NCI-H2029 (cell line): ENCODE measurements around the gene ALCAM.
"Not testable (repeated sequence)": the region's sequence is repeated elsewhere in the genome, so short reads cannot be mapped to it uniquely, and the experiment has no call there.

ENCODE experiments used
- DNase-seq: peaks from one replicate; lab custom pipeline; 2025; lab: John Stamatoyannopoulos, UW

The ALCAM gene

GRCh38 chr3:105388176-105388575 lies 21.5 kb downstream of the ALCAM start:
- no peak for DNase-seq

GRCh38 chr3:105389759-105390158 lies 23.1 kb downstream of the ALCAM start:
- not testable (repeated sequence) for DNase-seq

GRCh38 chr3:105392598-105392997 lies 25.9 kb downstream of the ALCAM start:
- DNase-seq: not testable (repeated sequence)

GRCh38 chr3:105394177-105394576 lies 27.5 kb downstream of the ALCAM start:
- no peak for DNase-seq

GRCh38 chr3:105397974-105398373 lies 31.3 kb downstream of the ALCAM start:
- DNase-seq: no peak

- DNase-seq: no peak
Observed at GRCh38 chr3:105398437-105398836, 31.7 kb downstream of the ALCAM start.

- DNase-seq: no peak
Observed at GRCh38 chr3:105399062-105399461, 32.4 kb downstream of the ALCAM start.

- DNase-seq: no peak
Observed at GRCh38 chr3:105399611-105400010, 32.9 kb downstream of the ALCAM start.

GRCh38 chr3:105401254-105401653 lies 34.5 kb downstream of the ALCAM start:
- DNase-seq: no peak

- no peak for DNase-seq
Observed at GRCh38 chr3:105401691-105402149, 35.0 kb downstream of the ALCAM start.

GRCh38 chr3:105402287-105402801 lies 35.6 kb downstream of the ALCAM start:
- DNase-seq: no peak

GRCh38 chr3:105403034-105403433 lies 36.3 kb downstream of the ALCAM start:
- not testable (repeated sequence) for DNase-seq

- DNase-seq: no peak
Observed at GRCh38 chr3:105406268-105406667, 39.6 kb downstream of the ALCAM start.

- DNase-seq: no peak
Observed at GRCh38 chr3:105409364-105409763, 42.7 kb downstream of the ALCAM start.

- no peak for DNase-seq
Observed at GRCh38 chr3:105413343-105413887, 46.7 kb downstream of the ALCAM start.

- no peak for DNase-seq
Observed at GRCh38 chr3:105414841-105415240, 48.1 kb downstream of the ALCAM start.

- no peak for DNase-seq
Observed at GRCh38 chr3:105415951-105416350, 49.2 kb downstream of the ALCAM start.

- no peak for DNase-seq
Observed at GRCh38 chr3:105417525-105418289, 51.0 kb downstream of the ALCAM start.

- DNase-seq: no peak
Observed at GRCh38 chr3:105422645-105423044, 55.9 kb downstream of the ALCAM start.

- DNase-seq: no peak
Observed at GRCh38 chr3:105423397-105423796, 56.7 kb downstream of the ALCAM start.

GRCh38 chr3:105424412-105425152 lies 57.9 kb downstream of the ALCAM start:
- DNase-seq: no peak

GRCh38 chr3:105425153-105425502 lies 58.4 kb downstream of the ALCAM start:
- DNase-seq: no peak

GRCh38 chr3:105427332-105427731 lies 60.6 kb downstream of the ALCAM start:
- DNase-seq: no peak
